ENCODE results near the gene ZC3HAV1. TPM values are rescaled to one million over a fixed set of nuclear protein-coding genes. Genes with fewer than 3 reads are reported as not detected.

The ZC3HAV1 gene
- total and polyA plus RNA-seq, 10 donors, result 12.7 to 82.4 (median 61.7) TPM

- no peak for DNase-seq
- peaks cover 0 to 10% (median 5%) of the 10 kb centered on the region in 8 donors for H3K9me3 ChIP-seq
- H3K4me3 ChIP-seq, result peak overlapping the region in 1 of 8 donors; percentile 38
- TF ChIP-seq POLR2AphosphoS5 (IDR thresholded peaks at IDR 0.05), result no peak
- TF ChIP-seq, protein P1, sequence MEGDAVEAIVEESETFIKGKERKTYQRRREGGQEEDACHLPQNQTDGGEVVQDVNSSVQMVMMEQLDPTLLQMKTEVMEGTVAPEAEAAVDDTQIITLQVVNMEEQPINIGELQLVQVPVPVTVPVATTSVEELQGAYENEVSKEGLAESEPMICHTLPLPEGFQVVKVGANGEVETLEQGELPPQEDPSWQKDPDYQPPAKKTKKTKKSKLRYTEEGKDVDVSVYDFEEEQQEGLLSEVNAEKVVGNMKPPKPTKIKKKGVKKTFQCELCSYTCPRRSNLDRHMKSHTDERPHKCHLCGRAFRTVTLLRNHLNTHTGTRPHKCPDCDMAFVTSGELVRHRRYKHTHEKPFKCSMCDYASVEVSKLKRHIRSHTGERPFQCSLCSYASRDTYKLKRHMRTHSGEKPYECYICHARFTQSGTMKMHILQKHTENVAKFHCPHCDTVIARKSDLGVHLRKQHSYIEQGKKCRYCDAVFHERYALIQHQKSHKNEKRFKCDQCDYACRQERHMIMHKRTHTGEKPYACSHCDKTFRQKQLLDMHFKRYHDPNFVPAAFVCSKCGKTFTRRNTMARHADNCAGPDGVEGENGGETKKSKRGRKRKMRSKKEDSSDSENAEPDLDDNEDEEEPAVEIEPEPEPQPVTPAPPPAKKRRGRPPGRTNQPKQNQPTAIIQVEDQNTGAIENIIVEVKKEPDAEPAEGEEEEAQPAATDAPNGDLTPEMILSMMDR (IDR thresholded peaks at IDR 0.05 in 8 of 11, conservative IDR thresholded peaks at IDR 0.05 in 3 of 11), result no peak
- no peak for TF ChIP-seq POLR2A (IDR thresholded peaks at IDR 0.05)
- intact Hi-C loops (cut with DNase I; ENCODE audit: low total_unique reads), result no loop called here
- peaks cover 0 to 63% (median 32%) of the 10 kb centered on the region in 6 donors for H3K36me3 ChIP-seq
- peak overlapping the region in 7 of 8 donors; percentile 46 to 91 (median 81) for H3K27ac ChIP-seq
- WGBS, 5 donors, result 81 to 88% (median 84%) methylated on average over 15 of the region's 15 CpGs
- no peaks in the 10 kb centered on the region for H3K27me3 ChIP-seq (replicated peaks in 1 of 7)
- peaks cover 51 to 97% (median 77%) of the 10 kb centered on the region in 6 donors for H3K4me1 ChIP-seq
Measured at GRCh38 chr7:139091677-139091996, 17.9 kb downstream of the ZC3HAV1 start.

GRCh38 chr7:139089118-139089517, 20.4 kb downstream of the ZC3HAV1 start:
- intact Hi-C loops (cut with DNase I; ENCODE audit: low total_unique reads), result no loop called here
- H3K4me3 ChIP-seq, result no peak overlapping the region
- H3K9me3 ChIP-seq, result peaks cover 0 to 16% (median 8%) of the 10 kb centered on the region in 8 donors
- no peaks in the 10 kb centered on the region for H3K27me3 ChIP-seq (replicated peaks in 1 of 7)
- DNase-seq, result no peak
- WGBS, 5 donors, result 88 to 95% (median 93%) methylated on average over 2 of the region's 2 CpGs
- H3K27ac ChIP-seq, result peak overlapping the region in 2 of 8 donors; percentile 25 to 81
- peaks cover 26 to 97% (median 72%) of the 10 kb centered on the region in 6 donors for H3K4me1 ChIP-seq
- H3K36me3 ChIP-seq, result peaks cover 0 to 77% (median 53%) of the 10 kb centered on the region in 6 donors
- TF ChIP-seq, protein P1 (IDR thresholded peaks at IDR 0.05 in 8 of 11, conservative IDR thresholded peaks at IDR 0.05 in 3 of 11), result no peak
- no peak for TF ChIP-seq POLR2A (IDR thresholded peaks at IDR 0.05)
- no peak for TF ChIP-seq POLR2AphosphoS5 (IDR thresholded peaks at IDR 0.05)

- Histone ChIP-seq H3K36me3 (peaks cover 0 to 85% (median 62%) of the 10 kb centered on the region in 6 donors), H3K4me3 (no peak overlapping the region), H3K4me1 (peaks cover 20 to 97% (median 68%) of the 10 kb centered on the region in 6 donors), H3K9me3 (peaks cover 0 to 16% (median 8%) of the 10 kb centered on the region in 8 donors), H3K27me3 (replicated peaks in 1 of 7) (no peaks in the 10 kb centered on the region), H3K27ac (peak overlapping the region in 2 of 8 donors; percentile 26 to 39)
- DNase-seq, result no peak
- WGBS, 5 donors, result 76 to 90% (median 87%) methylated on average over 2 of the region's 2 CpGs
- no peak for TF ChIP-seq POLR2AphosphoS5 (IDR thresholded peaks at IDR 0.05)
- TF ChIP-seq, protein P1 (IDR thresholded peaks at IDR 0.05 in 8 of 11, conservative IDR thresholded peaks at IDR 0.05 in 3 of 11), result no peak
- no peak for TF ChIP-seq POLR2A (IDR thresholded peaks at IDR 0.05)
- intact Hi-C loops (cut with DNase I; ENCODE audit: low total_unique reads), result no loop called here
Measured at GRCh38 chr7:139088268-139088667, 21.3 kb downstream of the ZC3HAV1 start.

DNA sequence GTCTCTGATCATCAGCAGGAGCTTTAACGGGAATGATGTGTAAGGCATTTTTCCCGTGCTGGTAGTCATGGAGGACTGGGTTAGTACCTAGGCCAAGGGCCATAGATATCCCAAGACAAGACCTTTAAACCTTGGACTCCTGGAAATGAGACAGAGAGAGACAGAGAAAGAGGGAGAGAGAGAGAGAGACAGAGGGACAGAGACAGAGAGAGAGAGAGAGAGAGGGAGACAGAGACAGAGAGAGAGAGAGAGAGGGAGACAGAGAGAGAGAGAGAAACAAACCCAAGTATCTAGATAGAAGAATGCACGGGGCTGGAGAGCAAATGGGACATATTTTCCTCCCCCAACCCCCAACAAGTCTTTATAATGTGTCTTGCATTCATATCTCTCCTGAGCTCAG, 22.3 kb downstream of the ZC3HAV1 start:
- 82 to 94% (median 84%) methylated on average over 3 of the region's 3 CpGs for WGBS, 5 donors
- intact Hi-C loops (cut with DNase I; ENCODE audit: low total_unique reads), result no loop called here
- Histone ChIP-seq H3K36me3 (peaks cover 0 to 93% (median 70%) of the 10 kb centered on the region in 6 donors), H3K9me3 (peaks cover 0 to 16% (median 8%) of the 10 kb centered on the region in 8 donors), H3K27me3 (replicated peaks in 1 of 7) (no peaks in the 10 kb centered on the region), H3K27ac (peak overlapping the region in 2 of 8 donors; percentile 18 to 41), H3K4me1 (peaks cover 9 to 97% (median 59%) of the 10 kb centered on the region in 6 donors), H3K4me3 (no peak overlapping the region)
- TF ChIP-seq POLR2AphosphoS5 (IDR thresholded peaks at IDR 0.05), result no peak
- TF ChIP-seq POLR2A (IDR thresholded peaks at IDR 0.05), result no peak
- TF ChIP-seq, protein P1 (IDR thresholded peaks at IDR 0.05 in 8 of 11, conservative IDR thresholded peaks at IDR 0.05 in 3 of 11), result no peak
- DNase-seq, result no peak

All from spleen (tissue), 11 donors.